GM18907 (cell line): ENCODE measurements around the gene RCOR3.
"Not testable (repeated sequence)": the region's sequence is repeated elsewhere in the genome, so short reads cannot be mapped to it uniquely, and the experiment has no call there.

ENCODE experiments used
- ATAC-seq: cut with Tn5 transposase; IDR thresholded peaks from one replicate; pipeline ENCODE4 v1.9.1; 2021; ENCODE audit warnings: mild to moderate bottlenecking, moderate library complexity; ENCODE audit not compliant: unreplicated experiment

The RCOR3 gene

GRCh38 chr1:211337430-211338223, 78.5 kb downstream of the RCOR3 start:
- ATAC-seq, result no peak

- ATAC-seq, result no peak
Measured at GRCh38 chr1:211338224-211338620, 79.1 kb downstream of the RCOR3 start.

- no peak for ATAC-seq
Measured at GRCh38 chr1:211339631-211340041, 80.5 kb downstream of the RCOR3 start.

- no peak for ATAC-seq
Measured at GRCh38 chr1:211340622-211341507, 81.7 kb downstream of the RCOR3 start.

- ATAC-seq, result no peak
Measured at GRCh38 chr1:211341999-211342398, 82.8 kb downstream of the RCOR3 start.

GRCh38 chr1:211343607-211344006, 84.4 kb downstream of the RCOR3 start:
- ATAC-seq, result no peak

GRCh38 chr1:211344152-211344618, 85.0 kb downstream of the RCOR3 start:
- ATAC-seq, result no peak

- ATAC-seq, result no peak
Measured at GRCh38 chr1:211345719-211346118, 86.6 kb downstream of the RCOR3 start.

GRCh38 chr1:211347077-211347844, 88.1 kb downstream of the RCOR3 start:
- no peak for ATAC-seq

- no peak for ATAC-seq
Measured at GRCh38 chr1:211348547-211348946, 89.4 kb downstream of the RCOR3 start.

GRCh38 chr1:211349741-211350140, 90.6 kb downstream of the RCOR3 start:
- no peak for ATAC-seq

GRCh38 chr1:211352055-211352454, 92.9 kb downstream of the RCOR3 start:
- ATAC-seq, result not testable (repeated sequence)

GRCh38 chr1:211352465-211352864, 93.3 kb downstream of the RCOR3 start:
- ATAC-seq, result no peak

GRCh38 chr1:211352985-211353515, 93.9 kb downstream of the RCOR3 start:
- ATAC-seq, result peak; percentile 77

- peak; percentile 2 for ATAC-seq
Measured at GRCh38 chr1:211353562-211354212, 94.5 kb downstream of the RCOR3 start.

GRCh38 chr1:211355873-211356272, 96.7 kb downstream of the RCOR3 start:
- no peak for ATAC-seq

GRCh38 chr1:211356723-211357407, 97.7 kb downstream of the RCOR3 start:
- ATAC-seq, result no peak

- no peak for ATAC-seq
Measured at GRCh38 chr1:211358685-211359084, 99.5 kb downstream of the RCOR3 start.

GRCh38 chr1:211359876-211360275, 100.7 kb downstream of the RCOR3 start:
- ATAC-seq, result no peak

GRCh38 chr1:211361202-211361601, 102.0 kb downstream of the RCOR3 start:
- no peak for ATAC-seq
